Naive thymus-derived CD8-positive, alpha-beta T cell (primary cell): ENCODE measurements around the gene HAND1. TPM values are rescaled to one million over a fixed set of nuclear protein-coding genes. Genes with fewer than 3 reads are reported as not detected.
"Not testable (repeated sequence)": the region's sequence is repeated elsewhere in the genome, so short reads cannot be mapped to it uniquely, and the experiment has no call there.

ENCODE experiments used
- ATAC-seq, 2 donors: fragments of 150-1000 bp; cut with Tn5 transposase in 1 of 2; sonication (Bioruptor Pico), chemical (Tn5 transposase) in 1 of 2; 1 replicate in 1 of 2; 2 replicates in 1 of 2; pipeline ENCODE4 v1.10.0; 2021; ENCODE audit warnings: mild to moderate bottlenecking in 2 of 2, moderate library complexity in 2 of 2
- POLR2A ChIA-PET: fragments of 350-600 bp; sonication (Branson Sonifier 250); formaldehyde crosslinking; loops from one replicate; lab custom pipeline; 2021; ENCODE audit warnings: antibody characterized with exemption; lab: Charles Lee
- DNase-seq, 10 donors: peaks; one replicate each; pipeline versions ENCODE4 v3.0.0 to v3.0.0-alpha.2; 2020 to 2022
- H3K27ac Mint-ChIP-seq, 10 donors: one replicate each; pipeline ENCODE4 v1.8.0; 2020 to 2022; ENCODE audit warnings: mild to moderate bottlenecking in 10 of 10, mixed read lengths in 10 of 10, moderate library complexity in 4 of 10, inconsistent platforms in 1 of 10
- H3K27me3 Mint-ChIP-seq, 5 donors: one replicate each; pipeline ENCODE4 v1.8.0; 2021 to 2022; ENCODE audit warnings: mixed read lengths in 5 of 5
- H3K36me3 Mint-ChIP-seq, 3 donors: one replicate each; pipeline ENCODE4 v1.8.0; 2020 to 2022; ENCODE audit warnings: mixed read lengths in 3 of 3, mild to moderate bottlenecking in 2 of 3, inconsistent platforms in 1 of 3
- H3K4me1 Mint-ChIP-seq, 4 donors: one replicate each; pipeline ENCODE4 v1.8.0; 2021 to 2022; ENCODE audit warnings: mixed read lengths in 4 of 4
- H3K4me3 Mint-ChIP-seq, 10 donors: one replicate each; pipeline ENCODE4 v1.8.0; 2020 to 2022; ENCODE audit warnings: mild to moderate bottlenecking in 10 of 10, mixed read lengths in 10 of 10, moderate library complexity in 6 of 10, inconsistent platforms in 1 of 10
- H3K9me3 Mint-ChIP-seq, 9 donors: one replicate each; pipeline ENCODE4 v1.8.0; 2020 to 2022; ENCODE audit warnings: mixed read lengths in 9 of 9, mild to moderate bottlenecking in 3 of 9, inconsistent platforms in 1 of 9, moderate library complexity in 1 of 9
- polyA plus RNA-seq, 3 donors: library from polyadenylated mRNA; unstranded; fragments of 300-500 nt; fragmentation: Illumina TruSeq; gene quantifications; one replicate each; pipeline ENCODE4 v1.2.3, GENCODE V29; 2021
- total RNA-seq, 8 experiments: library from RNA in 2 of 8; stranded (reverse) in 2 of 8; gene quantifications; one replicate each; pipeline ENCODE4 v1.2.3 and lab custom pipeline; 2021 to 2026

The HAND1 gene
- total and polyA plus RNA-seq, 5 experiments from 2014 or later, result not detected

DNA sequence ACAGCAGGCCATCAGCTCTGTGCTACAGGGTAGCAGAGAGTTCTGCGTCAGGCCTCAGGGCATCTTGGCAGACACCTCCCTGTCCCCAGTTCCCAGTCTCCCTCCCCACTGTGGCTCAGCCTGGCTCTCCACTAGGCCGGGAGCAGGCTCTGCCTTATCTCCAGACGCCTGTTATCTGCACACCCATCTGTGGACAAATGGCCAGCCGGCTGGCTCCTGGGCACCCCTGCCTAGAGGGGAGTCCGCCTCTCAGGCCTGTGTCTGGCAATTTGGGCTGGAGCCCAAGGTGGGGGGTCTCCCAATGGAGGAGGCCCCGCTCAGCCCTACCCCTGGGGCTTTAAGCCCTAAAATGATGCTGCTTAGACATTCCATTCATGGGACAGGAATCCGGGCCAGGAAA, 39.2 kb upstream of the HAND1 start:
- POLR2A ChIA-PET, result no interaction called here
- no peak overlapping the region for H3K27ac Mint-ChIP-seq
- H3K27me3 Mint-ChIP-seq, result peaks cover 14 to 66% (median 31%) of the 10 kb centered on the region in 5 donors
- no peak for DNase-seq
- H3K4me1 Mint-ChIP-seq, result peaks cover 0 to 12% (median 5%) of the 10 kb centered on the region in 4 donors
- no peak for ATAC-seq
- H3K36me3 Mint-ChIP-seq, result no peaks in the 10 kb centered on the region
- H3K9me3 Mint-ChIP-seq, result no peaks in the 10 kb centered on the region
- H3K4me3 Mint-ChIP-seq, result no peak overlapping the region

DNA sequence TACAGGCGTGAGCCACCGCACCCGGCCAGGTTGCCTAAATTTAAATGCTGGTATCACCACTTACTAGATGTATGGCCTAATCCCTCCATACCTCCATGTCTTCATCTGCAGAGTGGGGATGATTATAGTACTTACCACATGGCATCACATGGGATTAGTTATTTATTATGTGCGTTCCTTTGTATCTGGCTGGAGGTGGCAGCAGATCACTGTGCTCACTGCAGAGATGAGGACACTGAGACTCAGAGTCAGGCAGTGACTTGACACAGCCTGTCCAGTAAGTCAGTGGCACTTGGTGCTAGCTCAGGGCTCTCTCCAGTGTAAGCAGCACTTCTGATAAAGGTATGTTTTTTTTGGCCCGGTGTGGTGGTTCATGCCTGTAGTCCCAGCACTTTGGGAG, 38.4 kb upstream of the HAND1 start:
- peaks cover 14 to 61% (median 31%) of the 10 kb centered on the region in 5 donors for H3K27me3 Mint-ChIP-seq
- H3K4me3 Mint-ChIP-seq, result no peak overlapping the region
- DNase-seq (no peak), ATAC-seq (no peak)
- H3K27ac Mint-ChIP-seq, result no peak overlapping the region
- peaks cover 0 to 12% (median 5%) of the 10 kb centered on the region in 4 donors for H3K4me1 Mint-ChIP-seq
- H3K36me3 Mint-ChIP-seq, result no peaks in the 10 kb centered on the region
- H3K9me3 Mint-ChIP-seq, result no peaks in the 10 kb centered on the region
- POLR2A ChIA-PET, result no interaction called here

DNA sequence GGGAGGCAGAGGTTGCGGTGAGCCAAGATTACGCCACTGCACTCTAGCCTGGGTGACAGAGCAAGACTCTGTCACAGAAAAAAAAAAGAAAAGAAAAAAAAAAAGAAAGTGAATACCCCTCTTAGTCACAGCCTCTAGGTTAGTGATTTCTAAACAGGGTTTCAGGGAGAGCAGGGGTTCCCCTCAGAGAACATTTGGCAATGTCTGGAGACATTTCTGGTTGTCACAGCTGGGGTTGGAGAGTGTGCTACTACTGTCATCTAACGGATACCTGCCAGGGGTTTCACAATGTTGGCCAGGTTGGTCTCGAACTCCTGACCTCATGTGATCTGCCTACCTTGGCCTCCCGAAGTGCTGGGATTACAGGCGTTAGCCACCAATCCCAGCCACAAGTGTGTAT, 37.5 kb upstream of the HAND1 start:
- H3K9me3 Mint-ChIP-seq, DNase-seq, H3K27ac Mint-ChIP-seq, ATAC-seq, H3K36me3 Mint-ChIP-seq, H3K4me3 Mint-ChIP-seq, H3K4me1 Mint-ChIP-seq, POLR2A ChIA-PET: not testable (repeated sequence)
- H3K27me3 Mint-ChIP-seq, result peaks cover 12 to 51% (median 31%) of the 10 kb centered on the region in 5 donors

DNA sequence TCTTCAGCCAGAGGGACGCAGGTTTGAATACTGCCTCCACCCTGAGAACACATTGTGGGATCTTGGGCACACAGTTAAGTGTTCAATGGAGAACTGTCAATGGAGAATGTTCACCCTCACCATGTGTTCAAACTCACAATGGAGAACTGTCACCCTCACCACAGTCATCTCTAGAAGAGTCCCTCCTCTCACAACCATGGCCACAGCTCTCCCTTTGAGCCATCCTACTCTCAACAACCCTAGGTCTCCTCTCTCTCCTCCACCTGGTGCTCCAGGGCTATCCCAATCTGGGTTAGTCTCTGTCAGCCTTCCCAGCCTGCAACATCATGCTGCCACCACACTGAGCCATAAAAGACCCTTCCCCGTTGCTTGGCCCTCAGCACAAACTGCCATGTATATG, 36.3 kb upstream of the HAND1 start:
- Mint-ChIP-seq H3K27ac (peak overlapping the region in 1 of 10 donors; percentile 44), H3K4me1 (peaks cover 0 to 2% (median 1%) of the 10 kb centered on the region in 4 donors), H3K4me3 (peak overlapping the region in 1 of 10 donors; percentile 9)

DNA sequence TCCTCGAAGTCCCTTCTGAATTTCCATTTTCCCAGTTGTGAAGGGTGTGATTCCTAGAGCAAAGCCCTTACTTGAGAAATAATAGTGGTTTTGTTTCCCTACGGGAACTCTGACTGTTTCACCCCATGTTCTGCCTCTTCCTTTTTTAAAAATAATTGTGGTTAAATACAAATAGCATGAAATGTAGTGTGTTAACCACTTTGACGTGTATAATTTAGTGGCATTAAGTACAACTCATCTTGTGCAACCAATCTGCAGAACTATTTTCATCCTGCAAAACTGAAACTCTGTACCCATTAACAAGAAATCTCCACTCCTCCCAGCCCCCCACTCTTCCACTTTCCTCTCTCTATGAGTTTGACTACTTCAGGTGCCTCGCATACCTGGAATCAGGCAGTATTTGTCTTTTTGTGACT, 35.6 kb upstream of the HAND1 start:
- POLR2A ChIA-PET, result no interaction called here
- DNase-seq, result no peak
- Mint-ChIP-seq H3K9me3 (no peaks in the 10 kb centered on the region), H3K4me3 (no peak overlapping the region), H3K27me3 (peaks cover 4 to 34% (median 26%) of the 10 kb centered on the region in 5 donors), H3K36me3 (no peaks in the 10 kb centered on the region), H3K4me1 (peaks cover 0 to 2% (median 1%) of the 10 kb centered on the region in 4 donors), H3K27ac (peak overlapping the region in 1 of 10 donors; percentile 35)
- no peak for ATAC-seq

More for the DNA sequence above, 36.3 kb upstream of the HAND1 start:
- no peaks in the 10 kb centered on the region for H3K36me3 Mint-ChIP-seq
- no peak for DNase-seq
- peaks cover 7 to 41% (median 29%) of the 10 kb centered on the region in 5 donors for H3K27me3 Mint-ChIP-seq
- no peak for ATAC-seq
- POLR2A ChIA-PET, result no interaction called here
- H3K9me3 Mint-ChIP-seq, result no peaks in the 10 kb centered on the region

DNA sequence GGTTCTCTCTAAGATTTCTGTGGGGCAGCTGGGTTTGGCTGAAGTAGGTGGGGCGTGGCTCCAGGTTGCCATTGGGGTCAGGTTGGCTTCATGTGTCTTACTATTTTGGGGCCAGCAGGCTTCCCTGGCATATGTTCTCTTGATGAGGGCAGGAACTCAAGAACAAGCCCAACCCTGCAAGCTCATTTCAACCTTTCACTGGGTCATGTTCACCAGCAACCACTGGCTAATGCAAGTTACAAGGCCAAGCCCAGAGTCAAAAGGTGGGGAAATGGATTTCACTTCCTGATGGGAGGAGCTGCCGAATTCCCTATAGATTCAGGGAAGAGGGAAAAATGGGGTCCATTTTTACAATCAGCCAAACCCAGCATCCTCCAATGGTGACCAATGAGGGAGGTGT, 34.0 kb upstream of the HAND1 start:
- Mint-ChIP-seq H3K4me1 (peaks cover 0 to 2% (median 1%) of the 10 kb centered on the region in 4 donors), H3K9me3 (no peaks in the 10 kb centered on the region), H3K4me3 (no peak overlapping the region), H3K27ac (no peak overlapping the region), H3K27me3 (peaks cover 4 to 34% (median 23%) of the 10 kb centered on the region in 5 donors), H3K36me3 (no peaks in the 10 kb centered on the region)
- DNase-seq (no peak), ATAC-seq (no peak)
- POLR2A ChIA-PET, result no interaction called here

DNA sequence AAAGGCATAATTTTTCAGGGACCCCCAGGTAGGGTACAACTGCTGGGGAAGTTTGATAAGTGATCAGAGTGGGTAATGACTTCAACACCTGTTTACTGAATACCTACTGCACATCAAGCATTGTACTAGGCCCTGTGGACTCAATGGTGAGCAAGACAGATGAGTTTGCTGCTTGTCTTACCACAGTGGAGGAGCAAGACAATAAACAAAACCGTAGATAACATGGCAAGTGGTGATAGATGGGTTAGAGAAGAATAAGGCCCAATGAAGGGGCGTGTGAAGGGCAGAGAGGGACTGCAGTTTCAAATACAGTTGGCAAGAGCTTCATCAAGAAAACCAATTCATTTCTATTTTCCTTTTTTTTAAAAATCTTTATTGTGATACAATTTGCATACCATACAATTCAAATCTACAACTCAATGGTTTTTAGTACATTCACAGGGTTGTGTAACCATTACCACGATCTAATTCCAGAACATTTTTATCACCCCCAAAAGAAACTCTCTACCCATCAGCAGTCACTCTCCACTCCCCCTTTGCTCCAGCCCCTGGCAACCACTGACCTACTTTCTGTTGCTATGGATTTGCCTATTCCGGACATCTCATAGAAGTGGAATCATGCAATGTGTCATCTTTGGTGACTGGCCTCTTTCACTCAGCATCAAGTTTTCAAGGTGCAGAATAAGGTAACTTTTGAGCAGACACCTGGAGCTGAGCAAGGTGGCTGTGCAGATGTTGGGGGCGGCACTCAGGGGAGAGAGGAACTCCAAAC, 31.9 kb upstream of the HAND1 start:
- Mint-ChIP-seq H3K27me3 (peaks cover 5 to 29% (median 27%) of the 10 kb centered on the region in 5 donors), H3K36me3 (no peaks in the 10 kb centered on the region), H3K9me3 (no peaks in the 10 kb centered on the region), H3K27ac (no peak overlapping the region), H3K4me3 (no peak overlapping the region), H3K4me1 (peaks cover 0 to 2% (median 1%) of the 10 kb centered on the region in 4 donors)
- ATAC-seq (no peak), DNase-seq (no peak)
- POLR2A ChIA-PET, result no interaction called here

DNA sequence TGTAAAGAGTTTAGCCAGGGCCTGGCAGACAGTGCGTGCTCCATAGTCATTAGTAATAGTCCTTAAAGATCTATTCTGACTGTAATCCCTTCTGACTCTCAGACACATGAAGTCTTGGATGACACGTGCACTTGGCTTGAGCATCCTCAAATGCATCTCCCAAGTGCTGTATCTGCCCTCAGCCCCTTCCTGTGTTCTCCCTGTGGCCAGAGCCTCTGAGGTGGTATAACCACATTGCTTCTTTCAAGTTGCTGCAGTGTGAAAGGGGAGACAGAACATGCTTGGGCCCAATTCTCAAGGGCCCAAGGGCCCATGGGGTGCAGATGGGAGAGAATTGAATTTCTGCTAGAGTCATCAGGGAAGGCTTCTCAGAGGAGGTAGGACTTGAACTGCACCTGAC, 30.1 kb upstream of the HAND1 start:
- Mint-ChIP-seq H3K4me3 (no peak overlapping the region), H3K4me1 (peaks cover 0 to 2% (median 0%) of the 10 kb centered on the region in 4 donors), H3K27me3 (peaks cover 3 to 20% (median 17%) of the 10 kb centered on the region in 5 donors), H3K27ac (no peak overlapping the region), H3K36me3 (no peaks in the 10 kb centered on the region), H3K9me3 (no peaks in the 10 kb centered on the region)
- no peak for ATAC-seq
- DNase-seq, result no peak
- POLR2A ChIA-PET, result no interaction called here

DNA sequence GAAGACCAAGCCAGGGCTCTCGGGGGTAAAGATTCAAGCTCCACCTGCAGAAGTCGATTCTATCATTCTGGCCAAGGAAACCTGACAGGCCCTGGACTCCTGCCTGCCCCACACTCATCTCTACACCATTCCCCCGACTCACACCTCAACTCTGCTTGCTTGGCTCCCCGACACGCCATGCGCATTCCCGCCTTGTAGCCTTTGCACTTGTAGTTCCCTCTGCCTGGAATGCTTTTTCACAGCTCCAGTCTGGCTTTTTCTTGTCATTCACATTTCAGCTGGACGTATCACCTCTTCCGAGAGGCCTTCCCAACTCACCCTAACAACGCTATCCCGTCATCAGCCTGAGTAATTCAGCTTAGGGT, 28.7 kb upstream of the HAND1 start:
- ATAC-seq (no peak), DNase-seq (no peak)
- peaks cover 3 to 27% (median 17%) of the 10 kb centered on the region in 5 donors for H3K27me3 Mint-ChIP-seq
- POLR2A ChIA-PET, result no interaction called here
- H3K4me1 Mint-ChIP-seq, result peaks cover 0 to 4% (median 0%) of the 10 kb centered on the region in 4 donors
- no peak overlapping the region for H3K4me3 Mint-ChIP-seq
- no peaks in the 10 kb centered on the region for H3K9me3 Mint-ChIP-seq
- H3K27ac Mint-ChIP-seq, result no peak overlapping the region
- no peaks in the 10 kb centered on the region for H3K36me3 Mint-ChIP-seq

DNA sequence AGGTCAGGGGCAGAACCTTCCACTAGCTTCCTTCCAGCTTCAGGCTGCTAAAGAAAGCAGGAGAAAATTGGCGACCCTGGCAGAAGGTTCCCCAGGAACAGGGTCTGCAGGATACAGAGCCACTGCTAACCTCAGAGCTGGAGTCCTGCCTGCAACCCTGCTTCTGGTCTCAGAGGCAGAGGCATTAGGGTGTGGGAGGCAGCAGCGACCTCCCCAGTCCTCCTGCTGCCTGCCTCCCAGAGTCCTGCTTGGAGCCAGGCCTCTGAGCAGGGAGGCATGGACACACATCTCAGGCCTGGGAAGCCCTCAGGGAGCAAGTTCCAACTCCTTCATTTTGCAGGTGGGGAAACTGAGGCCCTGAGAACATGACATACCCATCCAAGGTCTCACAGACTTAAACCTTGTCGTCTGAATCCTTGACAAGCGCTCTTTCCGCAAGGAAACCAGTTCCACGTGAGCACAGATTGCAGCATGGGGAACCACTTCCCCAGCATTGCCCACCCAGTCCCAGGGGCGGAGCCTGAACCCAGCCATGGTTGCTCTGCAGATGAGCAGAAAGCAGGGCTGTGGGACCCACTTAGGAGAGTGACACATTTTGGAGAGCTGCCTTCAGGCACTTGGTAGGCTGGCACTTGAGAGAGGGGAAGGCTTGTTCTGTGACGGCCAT, 28.2 kb upstream of the HAND1 start:
- H3K9me3 Mint-ChIP-seq, result no peaks in the 10 kb centered on the region
- H3K27me3 Mint-ChIP-seq, result peaks cover 4 to 32% (median 15%) of the 10 kb centered on the region in 5 donors
- POLR2A ChIA-PET, result no interaction called here
- ATAC-seq (no peak), DNase-seq (no peak)
- H3K4me3 Mint-ChIP-seq, result no peak overlapping the region
- peaks cover 0 to 4% (median 0%) of the 10 kb centered on the region in 4 donors for H3K4me1 Mint-ChIP-seq
- H3K36me3 Mint-ChIP-seq, result no peaks in the 10 kb centered on the region
- no peak overlapping the region for H3K27ac Mint-ChIP-seq

DNA sequence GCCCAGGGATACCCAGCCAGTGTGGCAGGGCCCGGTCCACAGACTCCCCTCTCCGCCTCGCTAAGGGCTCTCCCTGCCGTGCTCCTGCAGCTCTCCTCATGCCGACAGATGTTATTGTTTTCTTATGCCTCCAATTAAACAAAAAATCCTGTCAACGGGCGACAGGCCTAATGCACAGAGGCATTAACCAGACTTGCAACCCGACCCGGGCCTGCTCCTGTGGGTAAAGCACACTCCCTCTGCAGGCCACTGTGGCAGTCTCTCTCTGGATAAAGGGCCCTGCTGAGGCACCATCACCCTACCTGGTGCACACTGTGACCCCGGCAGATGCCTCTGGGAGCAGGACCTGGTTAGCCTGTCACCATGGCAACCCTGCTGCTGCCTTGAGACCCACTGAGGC, 27.5 kb upstream of the HAND1 start:
- no peak for DNase-seq
- H3K4me1 Mint-ChIP-seq, result peaks cover 0 to 4% (median 0%) of the 10 kb centered on the region in 4 donors
- H3K27ac Mint-ChIP-seq, result no peak overlapping the region
- POLR2A ChIA-PET, result no interaction called here
- H3K4me3 Mint-ChIP-seq, result no peak overlapping the region
- H3K27me3 Mint-ChIP-seq, result peaks cover 4 to 36% (median 15%) of the 10 kb centered on the region in 5 donors
- H3K9me3 Mint-ChIP-seq, result no peaks in the 10 kb centered on the region
- ATAC-seq, result no peak
- H3K36me3 Mint-ChIP-seq, result no peaks in the 10 kb centered on the region

DNA sequence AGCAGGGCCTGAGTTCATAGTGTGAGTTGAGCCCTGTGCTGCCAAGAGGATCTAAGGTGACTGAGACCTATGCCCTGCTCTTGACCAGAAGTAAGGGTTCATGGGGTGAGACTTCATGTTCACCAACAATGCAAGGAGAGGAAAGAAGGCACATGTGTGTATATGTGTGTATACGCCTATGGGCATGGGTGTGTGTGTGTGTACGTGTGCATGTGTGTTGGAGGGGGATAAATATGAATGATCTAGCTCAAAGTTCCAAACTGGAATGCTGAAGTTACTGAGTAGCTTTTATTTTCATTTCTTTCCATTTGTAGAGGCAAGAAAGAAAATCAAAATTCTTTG, 25.6 kb upstream of the HAND1 start:
- POLR2A ChIA-PET, result no interaction called here
- peaks cover 4 to 44% (median 11%) of the 10 kb centered on the region in 5 donors for H3K27me3 Mint-ChIP-seq
- no peaks in the 10 kb centered on the region for H3K9me3 Mint-ChIP-seq
- DNase-seq (no peak), ATAC-seq (no peak)
- H3K27ac Mint-ChIP-seq, result no peak overlapping the region
- no peaks in the 10 kb centered on the region for H3K36me3 Mint-ChIP-seq
- H3K4me3 Mint-ChIP-seq, result peak overlapping the region in 1 of 10 donors; percentile 54
- peaks cover 0 to 4% (median 0%) of the 10 kb centered on the region in 4 donors for H3K4me1 Mint-ChIP-seq

DNA sequence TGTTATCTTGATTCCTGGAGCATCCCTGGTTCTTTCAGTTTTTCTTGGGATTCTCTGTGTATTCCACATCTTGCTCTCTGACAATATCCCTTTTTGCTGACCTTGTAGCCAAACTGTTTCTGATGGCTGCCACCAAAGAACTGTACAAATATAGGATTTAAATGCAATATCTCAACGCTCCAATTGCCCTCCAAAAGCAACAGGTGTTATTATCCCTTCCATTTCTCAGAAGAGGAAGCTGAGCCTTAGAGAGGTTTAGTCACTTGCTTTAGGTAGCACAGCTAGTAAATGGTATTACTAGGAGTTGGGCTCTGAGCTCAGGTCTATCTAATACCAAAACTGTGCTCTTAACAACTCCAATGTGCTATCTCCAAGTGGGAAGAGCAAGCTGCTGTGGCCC, 24.2 kb upstream of the HAND1 start:
- POLR2A ChIA-PET, result no interaction called here
- Mint-ChIP-seq H3K27me3 (peaks cover 4 to 45% (median 13%) of the 10 kb centered on the region in 5 donors), H3K4me3 (no peak overlapping the region), H3K9me3 (no peaks in the 10 kb centered on the region), H3K4me1 (peaks cover 0 to 4% (median 0%) of the 10 kb centered on the region in 4 donors), H3K27ac (no peak overlapping the region), H3K36me3 (no peaks in the 10 kb centered on the region)
- DNase-seq, result no peak
- ATAC-seq, result no peak
